Measurements from ENCODE around the gene EXOC3L4. TPM values are rescaled to one million over a fixed set of nuclear protein-coding genes. Genes with fewer than 3 reads are reported as not detected.
A peak's percentile ranks its signal among the peaks of the same experiment; 100 is the strongest.

EXOC3L4 gene
- total and polyA plus RNA-seq, 9 of the 15 experiments (the other 6 are each of a cell fraction or from before 2014, with no cell fraction given): 0.10 to 6.7 (median 0.98) TPM; not detected in 1

DNA sequence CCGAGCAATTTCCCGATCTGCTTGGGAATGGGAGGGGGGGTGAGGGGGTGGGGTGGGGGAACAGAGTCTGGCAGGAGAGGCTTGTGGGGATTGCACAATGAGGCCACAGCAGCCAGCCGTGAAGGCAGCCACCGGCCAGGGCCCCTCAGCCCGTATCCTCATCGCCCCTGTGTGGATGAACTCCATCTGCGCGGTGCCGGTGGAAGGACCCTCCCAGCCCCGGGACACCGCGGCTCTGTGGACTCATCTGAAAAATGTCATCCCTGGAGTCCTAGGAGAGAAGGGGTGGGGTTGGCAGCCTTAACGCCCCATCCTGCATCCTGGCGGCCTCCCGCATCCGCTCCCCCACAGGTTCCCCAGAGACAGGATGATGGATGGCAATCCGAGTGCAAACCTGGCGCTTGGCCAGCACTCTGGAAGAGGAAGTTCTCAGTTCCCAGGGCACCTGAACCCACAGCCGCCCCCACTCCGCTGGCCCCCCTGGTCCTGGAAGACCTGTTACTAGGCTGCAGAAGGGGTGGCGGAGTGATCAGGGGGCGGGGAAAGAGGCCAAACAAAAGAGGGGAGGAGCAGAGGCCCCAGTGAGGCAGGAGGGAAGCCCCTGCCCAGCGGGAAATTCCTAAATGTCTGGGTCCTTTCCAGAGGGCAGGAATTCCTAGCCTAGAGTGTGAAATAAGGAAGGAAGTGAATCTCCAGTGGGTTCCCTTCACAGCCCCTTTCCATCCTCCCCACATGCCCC is 27.5 kb downstream of the EXOC3L4 start (continued):
- TF ChIP-seq, protein P1, sequence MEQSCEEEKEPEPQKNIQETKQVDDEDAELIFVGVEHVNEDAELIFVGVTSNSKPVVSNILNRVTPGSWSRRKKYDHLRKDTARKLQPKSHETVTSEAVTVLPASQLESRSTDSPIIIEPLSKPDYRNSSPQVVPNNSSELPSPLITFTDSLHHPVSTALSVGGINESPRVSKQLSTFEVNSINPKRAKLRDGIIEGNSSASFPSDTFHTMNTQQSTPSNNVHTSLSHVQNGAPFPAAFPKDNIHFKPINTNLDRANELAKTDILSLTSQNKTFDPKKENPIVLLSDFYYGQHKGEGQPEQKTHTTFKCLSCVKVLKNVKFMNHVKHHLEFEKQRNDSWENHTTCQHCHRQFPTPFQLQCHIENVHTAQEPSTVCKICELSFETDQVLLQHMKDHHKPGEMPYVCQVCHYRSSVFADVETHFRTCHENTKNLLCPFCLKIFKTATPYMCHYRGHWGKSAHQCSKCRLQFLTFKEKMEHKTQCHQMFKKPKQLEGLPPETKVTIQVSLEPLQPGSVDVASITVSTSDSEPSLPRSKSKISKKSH (CRISPR knock-in tag; IDR thresholded peaks at IDR 0.05): no peak
- TF ChIP-seq ZNF41 (CRISPR knock-in tag; conservative IDR thresholded peaks at IDR 0.05) (no peak), ETV1 (tag; conservative IDR thresholded peaks at IDR 0.05; ENCODE audit: low read depth) (peak; percentile 77), LCOR (CRISPR knock-in tag; IDR thresholded peaks at IDR 0.05) (no peak), GATA2 (CRISPR knock-in tag; IDR thresholded peaks at IDR 0.05) (no peak), ZNF561 (CRISPR knock-in tag; conservative IDR thresholded peaks at IDR 0.05) (no peak), GTF2A2 (tag; IDR thresholded peaks at IDR 0.05) (no peak), GABPA (tag; conservative IDR thresholded peaks at IDR 0.05; ENCODE audit: low read depth) (peak; percentile 48), KAT8 (IDR thresholded peaks at IDR 0.05; ENCODE audit: low read depth) (no peak), SMARCE1 (IDR thresholded peaks at IDR 0.05) (peak; percentile 56; the same call in 1 of the 2 replicates), SMARCA4 (IDR thresholded peaks at IDR 0.05) (peak; percentile 37; the same call in 1 of the 2 replicates), NRF1 (conservative IDR thresholded peaks at IDR 0.05 in 1 of 2, IDR thresholded peaks at IDR 0.05 in 1 of 2) (0 out of 4 replicates have a peak, but pooled peaks of 1 of the 2 experiments have one; percentile 10), TEAD2 (tag; IDR thresholded peaks at IDR 0.05) (no peak), ZNF79 (CRISPR knock-in tag; IDR thresholded peaks at IDR 0.05; ENCODE audit: low read depth) (no peak), TAF15 (IDR thresholded peaks at IDR 0.05; ENCODE audit: low read depth, low read length) (no peak)
- TF ChIP-seq, protein P2, sequence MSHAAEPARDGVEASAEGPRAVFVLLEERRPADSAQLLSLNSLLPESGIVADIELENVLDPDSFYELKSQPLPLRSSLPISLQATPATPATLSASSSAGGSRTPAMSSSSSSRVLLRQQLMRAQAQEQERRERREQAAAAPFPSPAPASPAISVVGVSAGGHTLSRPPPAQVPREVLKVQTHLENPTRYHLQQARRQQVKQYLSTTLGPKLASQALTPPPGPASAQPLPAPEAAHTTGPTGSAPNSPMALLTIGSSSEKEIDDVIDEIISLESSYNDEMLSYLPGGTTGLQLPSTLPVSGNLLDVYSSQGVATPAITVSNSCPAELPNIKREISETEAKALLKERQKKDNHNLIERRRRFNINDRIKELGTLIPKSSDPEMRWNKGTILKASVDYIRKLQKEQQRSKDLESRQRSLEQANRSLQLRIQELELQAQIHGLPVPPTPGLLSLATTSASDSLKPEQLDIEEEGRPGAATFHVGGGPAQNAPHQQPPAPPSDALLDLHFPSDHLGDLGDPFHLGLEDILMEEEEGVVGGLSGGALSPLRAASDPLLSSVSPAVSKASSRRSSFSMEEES (CRISPR knock-in tag; IDR thresholded peaks at IDR 0.05): no peak
- TF ChIP-seq, protein P3, sequence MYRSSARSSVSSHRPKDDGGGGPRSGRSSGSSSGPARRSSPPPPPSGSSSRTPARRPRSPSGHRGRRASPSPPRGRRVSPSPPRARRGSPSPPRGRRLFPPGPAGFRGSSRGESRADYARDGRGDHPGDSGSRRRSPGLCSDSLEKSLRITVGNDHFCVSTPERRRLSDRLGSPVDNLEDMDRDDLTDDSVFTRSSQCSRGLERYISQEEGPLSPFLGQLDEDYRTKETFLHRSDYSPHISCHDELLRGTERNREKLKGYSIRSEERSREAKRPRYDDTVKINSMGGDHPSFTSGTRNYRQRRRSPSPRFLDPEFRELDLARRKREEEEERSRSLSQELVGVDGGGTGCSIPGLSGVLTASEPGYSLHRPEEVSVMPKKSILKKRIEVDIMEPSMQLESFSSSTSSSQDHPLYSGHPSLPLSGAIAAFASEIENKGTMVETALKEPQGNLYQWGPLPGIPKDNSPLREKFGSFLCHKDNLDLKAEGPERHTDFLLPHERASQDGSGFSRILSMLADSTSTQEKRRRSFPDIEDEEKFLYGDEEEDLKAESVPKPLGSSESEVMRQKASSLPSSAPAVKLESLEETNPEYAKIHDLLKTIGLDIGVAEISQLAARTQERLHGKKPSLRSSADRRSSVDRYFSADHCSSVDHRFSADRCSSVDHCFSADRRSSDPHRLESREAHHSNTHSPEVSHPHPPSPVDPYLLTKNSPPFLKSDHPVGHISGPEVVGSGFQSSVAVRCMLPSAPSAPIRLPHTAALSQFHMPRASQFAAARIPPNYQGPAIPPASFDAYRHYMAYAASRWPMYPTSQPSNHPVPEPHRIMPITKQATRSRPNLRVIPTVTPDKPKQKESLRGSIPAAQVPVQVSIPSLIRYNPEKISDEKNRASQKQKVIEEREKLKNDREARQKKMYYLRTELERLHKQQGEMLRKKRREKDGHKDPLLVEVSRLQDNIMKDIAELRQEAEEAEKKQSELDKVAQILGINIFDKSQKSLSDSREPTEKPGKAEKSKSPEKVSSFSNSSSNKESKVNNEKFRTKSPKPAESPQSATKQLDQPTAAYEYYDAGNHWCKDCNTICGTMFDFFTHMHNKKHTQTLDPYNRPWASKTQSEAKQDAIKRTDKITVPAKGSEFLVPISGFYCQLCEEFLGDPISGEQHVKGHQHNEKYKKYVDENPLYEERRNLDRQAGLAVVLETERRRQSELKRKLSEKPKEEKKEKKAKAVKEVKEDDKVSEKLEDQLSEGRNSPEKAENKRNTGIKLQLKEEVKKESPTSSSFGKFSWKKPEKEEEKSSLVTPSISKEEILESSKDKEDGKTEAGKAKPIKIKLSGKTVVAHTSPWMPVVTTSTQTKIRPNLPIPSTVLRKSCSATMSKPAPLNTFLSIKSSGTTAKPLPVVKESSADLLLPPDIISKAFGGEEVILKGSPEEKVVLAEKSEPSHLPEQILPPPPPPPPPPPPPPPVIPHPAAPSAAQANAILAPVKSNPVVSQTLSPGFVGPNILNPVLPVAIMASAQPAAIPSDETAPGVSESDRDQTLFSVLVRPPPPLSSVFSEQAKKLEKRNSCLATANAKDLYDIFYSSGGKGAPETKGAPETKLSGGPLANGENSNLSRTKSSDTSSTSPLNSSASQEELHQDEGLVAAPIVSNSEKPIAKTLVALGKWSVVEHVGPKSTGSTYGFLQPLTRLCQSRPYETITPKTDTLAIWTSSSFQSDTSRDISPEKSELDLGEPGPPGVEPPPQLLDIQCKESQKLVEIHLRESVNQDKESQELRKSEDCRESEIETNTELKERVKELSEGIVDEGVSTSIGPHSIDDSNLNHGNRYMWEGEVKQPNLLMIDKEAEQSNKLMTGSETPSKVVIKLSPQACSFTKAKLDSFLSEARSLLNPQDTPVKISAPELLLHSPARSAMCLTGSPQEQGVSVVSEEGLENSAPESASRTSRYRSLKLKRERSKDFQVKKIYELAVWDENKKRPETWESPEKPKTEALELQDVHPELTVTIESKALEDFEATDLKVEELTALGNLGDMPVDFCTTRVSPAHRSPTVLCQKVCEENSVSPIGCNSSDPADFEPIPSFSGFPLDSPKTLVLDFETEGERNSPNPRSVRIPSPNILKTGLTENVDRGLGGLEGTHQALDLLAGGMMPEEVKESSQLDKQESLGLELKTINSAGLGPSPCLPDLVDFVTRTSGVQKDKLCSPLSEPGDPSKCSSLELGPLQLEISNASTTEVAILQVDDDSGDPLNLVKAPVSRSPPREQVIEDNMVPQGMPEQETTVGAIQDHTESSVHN (IDR thresholded peaks at IDR 0.05; ENCODE audit: borderline replicate concordance in 1 of 2, low read depth in 1 of 2): no peak
